K562 (cell line): Measurements from ENCODE around the gene PYGM. TPM values are rescaled to one million over a fixed set of nuclear protein-coding genes. Genes with fewer than 3 reads are reported as not detected.

Experiments used
- ATAC-seq: fragments of 200-7000 bp; cut with Tn5 transposase; 3 replicates; pipeline ENCODE4 v1.9.1; 2020; ENCODE audit warnings: moderate library complexity
- BruUV-seq: library from RNA; stranded (reverse); fragments of 400-500 nt; replicated peaks from 2 replicates; lab custom pipeline; 2021; lab: Mats Ljungman, UMichigan
- CTCF ChIA-PET: fragments of 300-600 bp; formaldehyde crosslinking; extraction: SDS; loops from one replicate; lab custom pipeline; 2021; ENCODE audit warnings: low intra/inter-chr PET ratio; lab: Yijun Ruan, JAX
- POLR2A ChIA-PET: fragments of 300-600, 350-650 bp; sonication (Branson Sonifier 250); formaldehyde crosslinking; extraction: SDS; loops from one replicate; lab custom pipeline; 2021; ENCODE audit warnings: antibody characterized with exemption, inconsistent platforms; lab: Yijun Ruan, JAX
- DNase-seq, 4 experiments: peaks; one replicate each; pipeline versions ENCODE4 v3.0.0 to v3.0.0-alpha.2; 2011 to 2018; ENCODE audit warnings: low spot score in 3 of 4, mixed read lengths in 3 of 4; ENCODE audit errors: extremely low read depth in 1 of 4
- FAIRE-seq: peaks from 2 replicates; lab custom pipeline; 2011; peaks lifted over from hg19 to GRCh38; lab: Jason Lieb, UNC
- H2AFZ ChIP-seq: 2 replicates; pipeline ENCODE4 v1.6.0; 2011; ENCODE audit warnings: low read depth, low read length, control low read depth, inconsistent platforms
- H3K27ac ChIP-seq: fragments of 200-600 bp; 3 replicates; pipeline ENCODE4 v1.8.0; 2011; ENCODE audit warnings: low read depth, mild to moderate bottlenecking, control low read depth, inconsistent platforms, low read length, moderate library complexity, mixed read lengths; ENCODE audit errors: extremely low read depth
- H3K27me3 ChIP-seq, 2 experiments: fragments of 300-600 bp in 1 of 2; 2 replicates in 1 of 2; 3 replicates in 1 of 2; pipeline versions ENCODE4 v1.6.0 to v1.8.0; 2011; ENCODE audit warnings: inconsistent platforms in 2 of 2, low read length in 2 of 2, mild to moderate bottlenecking in 1 of 2, mixed read lengths in 1 of 2, moderate library complexity in 1 of 2; ENCODE audit not compliant: control insufficient read depth in 2 of 2, insufficient read depth in 2 of 2
- H3K36me3 ChIP-seq: fragments of 300-600 bp; 3 replicates; pipeline ENCODE4 v1.8.0; 2011; ENCODE audit warnings: mild to moderate bottlenecking, low read length, inconsistent platforms; ENCODE audit not compliant: control insufficient read depth, insufficient read depth
- H3K4me1 ChIP-seq, 2 experiments: fragments of 200-600 bp in 1 of 2; replicated peaks in 1 of 2; 2 replicates in 1 of 2; 3 replicates in 1 of 2; pipeline versions ENCODE4 v1.5.1 to v1.8.0; 2011; ENCODE audit warnings: inconsistent platforms in 2 of 2, low read length in 2 of 2, mild to moderate bottlenecking in 1 of 2, mixed read lengths in 1 of 2, moderate library complexity in 1 of 2; ENCODE audit not compliant: control insufficient read depth in 2 of 2, insufficient read depth in 2 of 2
- H3K4me2 ChIP-seq: 2 replicates; pipeline ENCODE4 v1.6.1; 2011; ENCODE audit warnings: low read length, control low read depth, inconsistent platforms, mixed read lengths; ENCODE audit not compliant: insufficient read depth
- H3K4me3 ChIP-seq: fragments of 200-600 bp; sonication (generic), shearing (Covaris generic); 2 replicates; pipeline ENCODE4 v1.5.1; 2016; ENCODE audit warnings: control low read depth, inconsistent platforms
- H3K79me2 ChIP-seq: fragments of 200-600 bp; 3 replicates; pipeline ENCODE4 v1.8.0; 2011; ENCODE audit warnings: low read length, inconsistent platforms; ENCODE audit not compliant: control insufficient read depth, insufficient read depth
- H3K9ac ChIP-seq, 2 experiments: 2 replicates each; pipeline versions ENCODE4 v1.6.0 to v1.6.1; 2011; ENCODE audit warnings: low read depth in 2 of 2, low read length in 2 of 2, control low read depth in 1 of 2, inconsistent platforms in 1 of 2, mild to moderate bottlenecking in 1 of 2, mixed read lengths in 1 of 2; ENCODE audit not compliant: insufficient read depth in 1 of 2
- H3K9me1 ChIP-seq: one replicate; pipeline ENCODE4 v1.6.0; 2011; ENCODE audit warnings: inconsistent platforms, mild to moderate bottlenecking, low read length, moderate library complexity; ENCODE audit not compliant: control insufficient read depth, insufficient read depth
- H3K9me3 ChIP-seq: replicated peaks from 2 replicates; pipeline ENCODE4 v1.5.1; 2011; ENCODE audit warnings: low read depth, low read length, inconsistent platforms; ENCODE audit not compliant: control insufficient read depth, insufficient read depth
- H4K20me1 ChIP-seq: replicated peaks from 2 replicates; pipeline ENCODE4 v1.6.1; 2011; ENCODE audit warnings: low read length, inconsistent platforms, mixed read lengths; ENCODE audit not compliant: control insufficient read depth, insufficient read depth
- AFF1 ChIP-seq, 2 experiments: fragments of 450-650 bp; IDR thresholded peaks; 2 replicates each; pipeline ENCODE4 v1.6.1; 2018; ENCODE audit warnings: mild to moderate bottlenecking in 2 of 2, low read depth in 1 of 2; ENCODE audit not compliant: partially characterized antibody in 2 of 2
- ARID3A ChIP-seq: IDR thresholded peaks from 2 replicates; pipeline ENCODE4 v1.6.1; 2012; ENCODE audit warnings: low read depth, low read length, improper control_type of control experiment, borderline replicate concordance
- CAMTA2 ChIP-seq: fragments of 250-450 bp; sonication (Bioruptor Pico); conservative IDR thresholded peaks from 2 replicates; pipeline ENCODE4 v1.5.1; 2022
- MIER1 ChIP-seq: fragments of 450-650 bp; IDR thresholded peaks from 2 replicates; pipeline ENCODE4 v1.6.1; 2016; ENCODE audit warnings: antibody characterized with exemption, mild to moderate bottlenecking, low read depth
- ZBTB8A ChIP-seq: fragments of 450-650 bp; IDR thresholded peaks from 2 replicates; pipeline ENCODE4 v1.6.1; 2018; ENCODE audit warnings: mild to moderate bottlenecking, moderate library complexity; ENCODE audit not compliant: partially characterized antibody
- ZNF639 ChIP-seq, 2 experiments: fragments of 200-800 bp in 1 of 2; sonication (Bioruptor generic) in 1 of 2; sonication (generic) in 1 of 2; formaldehyde crosslinking in 1 of 2; IDR thresholded peaks in 1 of 2; conservative IDR thresholded peaks in 1 of 2; 2 replicates each; pipeline versions ENCODE4 v1.5.0 to v1.6.1; 2016 to 2020; ENCODE audit warnings: missing compliant biosample characterization in 1 of 2, missing genetic modification characterization in 1 of 2, missing genetic modification reagents in 1 of 2
- WGBS: fragments of 100-300 bp; shearing (Covaris generic); methylation state at CpG from one replicate; pipeline ENCODE4 v1.1.6; 2016; ENCODE audit warnings: low coverage, mixed read lengths; ENCODE audit not compliant: insufficient coverage; ENCODE audit errors: missing lambda C conversion rate; 5-methylcytosine and 5-hydroxymethylcytosine counted together
- in situ Hi-C: fragments of 300-500 bp; cut with MboI; formaldehyde crosslinking; loops from 4 replicates; pipeline ENCODE4 v1.15.0; 2018; ENCODE audit warnings: inconsistent platforms, mixed read lengths
- intact Hi-C: fragments of 100-400 bp; cut with micrococcal nuclease; formaldehyde crosslinking; loops from 2 replicates; pipeline ENCODE4 v1.14.2; 2022
- polyA plus RNA-seq, 8 experiments: library from polyadenylated mRNA; depleted of rRNA in 4 of 8; stranded (reverse) in 5 of 8; unstranded in 3 of 8; fragments of >200 nt; fragmentation: Nextera tagmentation in 2 of 8; fragmentation: Illumina TruSeq in 1 of 8; extraction: Ambion mirVana in 2 of 8; extraction: Trizol in 1 of 8; gene quantifications; 2 replicates each; pipeline versions ENCODE4 v1.2.1 to v1.2.3, GENCODE V29; 2011 to 2014; ENCODE audit warnings: inconsistent platforms in 1 of 8, missing spikeins in 1 of 8
- total RNA-seq, 7 experiments: library from RNA; depleted of rRNA in 6 of 7; stranded (reverse); fragments of >200 nt in 6 of 7; fragmentation: Illumina TruSeq in 2 of 7; extraction: Trizol in 2 of 7; gene quantifications; 2 replicates each; pipeline versions ENCODE4 v1.2.1 to v1.2.3, GENCODE V29; 2011 to 2021; ENCODE audit warnings: low replicate concordance in 1 of 7

Gene PYGM
- total and polyA plus RNA-seq, 9 of the 15 experiments (the other 6 are each of a cell fraction or from before 2014, with no cell fraction given) = 0.07 to 1.5 (median 0.68) TPM

- ATAC-seq (no peak), DNase-seq (no peak), FAIRE-seq (no peak)
- TF ChIP-seq ZBTB8A = no peak
- no peak for TF ChIP-seq ARID3A
- TF ChIP-seq CAMTA2 (CRISPR knock-in tag) = no peak
- TF ChIP-seq MIER1 = no peak
- TF ChIP-seq ZNF639 (CRISPR knock-in tag; conservative IDR thresholded peaks at IDR 0.05 in 1 of 2, IDR thresholded peaks at IDR 0.05 in 1 of 2) = no peak
- TF ChIP-seq AFF1 (IDR thresholded peaks at IDR 0.05; ENCODE audit: low read depth in 1 of 2, partially characterized antibody in 2 of 2) = no peak
- Histone ChIP-seq H4K20me1 (no peaks in the 10 kb centered on the region), H3K36me3 (peaks cover 23% of the 10 kb centered on the region; the same call in 2 of the 3 replicates), H3K79me2 (no peaks in the 10 kb centered on the region), H3K4me3 (no peak overlapping the region), H3K9ac (peak overlapping the region in 1 of 2 experiments; percentile 85; a peak in 2 of 4 replicates), H3K9me3 (no peaks in the 10 kb centered on the region), H2AFZ (no peak overlapping the region), H3K4me1 (peaks cover 30 to 77% of the 10 kb centered on the region in 2 experiments), H3K9me1 (no peaks in the 10 kb centered on the region), H3K27ac (no peak overlapping the region), H3K4me2 (no peak overlapping the region), H3K27me3 (no peaks in the 10 kb centered on the region)
- ChIA-PET POLR2A (interaction anchor here (0.7 to 1.6 kb wide), 4 partner anchors 19 to 632 kb away, joined by 3 to 5 read pairs (median 3); partner anchors contain the start of gene SF1), CTCF (interaction anchor here (0.6 kb wide), 1 partner anchor 89 kb away, joined by 3 read pairs; no protein-coding TSS in a partner anchor)
- intact Hi-C loops = loop anchor here (5.0 kb wide), 1 partner anchor 41 kb away; the partner anchor contains the start of gene CDC42BPG
- 78% methylated on average over 9 of the region's 9 CpGs for WGBS
- in situ Hi-C loops = no loop called here
- no TSS peak for BruUV-seq
Observed at GRCh38 chr11:64801158-64801464, 41.3 kb upstream of the PYGM start.
